ENCODE results near the gene CIRBP.

DNA sequence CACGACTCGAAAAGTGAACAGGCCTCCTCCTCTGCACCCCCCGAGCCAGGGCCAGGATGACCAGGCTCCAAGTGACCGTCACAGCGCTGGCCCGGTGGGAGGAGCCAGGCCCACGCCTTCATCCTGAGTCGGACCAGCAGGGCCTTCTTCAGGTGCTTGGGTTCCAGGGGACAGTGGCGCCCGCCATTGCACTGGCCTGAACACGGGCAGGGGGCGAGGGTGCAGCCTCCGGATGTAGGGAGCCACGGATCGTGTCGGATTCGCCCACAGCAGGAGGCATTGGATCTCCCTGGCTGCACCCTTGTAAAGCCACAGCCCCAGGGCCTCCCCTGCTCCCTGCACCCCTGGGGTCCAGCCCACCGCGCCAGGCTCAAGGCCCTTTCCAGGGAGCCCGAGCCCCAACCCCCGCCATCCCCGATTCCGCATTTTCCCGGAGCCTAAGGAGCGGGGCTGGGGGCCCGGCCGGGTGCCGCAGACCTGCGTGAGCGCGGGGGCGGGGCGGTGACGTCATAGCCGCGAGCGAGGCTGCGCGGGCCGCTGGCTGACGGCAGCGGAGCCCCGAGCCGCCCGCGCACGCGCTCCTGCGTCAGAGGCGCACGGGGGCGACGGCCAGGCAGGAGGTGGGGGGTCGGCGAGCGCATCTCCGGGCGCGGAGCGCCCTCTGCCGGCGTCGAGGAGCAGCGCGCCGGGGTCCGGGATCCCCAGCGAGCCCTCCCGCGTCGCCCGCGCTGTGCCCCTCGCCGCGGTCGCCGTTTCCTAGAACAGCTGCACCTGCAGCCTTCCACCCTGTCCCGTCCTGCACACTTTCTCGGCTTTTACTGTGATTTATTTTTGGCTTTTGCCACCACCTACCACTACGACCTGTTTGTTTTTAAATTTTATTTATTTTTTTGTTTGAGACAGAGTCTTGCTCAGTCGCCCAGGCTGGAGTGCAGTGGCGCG, 29.1 kb upstream of the CIRBP start:
- TF ChIP-seq, protein P1, sequence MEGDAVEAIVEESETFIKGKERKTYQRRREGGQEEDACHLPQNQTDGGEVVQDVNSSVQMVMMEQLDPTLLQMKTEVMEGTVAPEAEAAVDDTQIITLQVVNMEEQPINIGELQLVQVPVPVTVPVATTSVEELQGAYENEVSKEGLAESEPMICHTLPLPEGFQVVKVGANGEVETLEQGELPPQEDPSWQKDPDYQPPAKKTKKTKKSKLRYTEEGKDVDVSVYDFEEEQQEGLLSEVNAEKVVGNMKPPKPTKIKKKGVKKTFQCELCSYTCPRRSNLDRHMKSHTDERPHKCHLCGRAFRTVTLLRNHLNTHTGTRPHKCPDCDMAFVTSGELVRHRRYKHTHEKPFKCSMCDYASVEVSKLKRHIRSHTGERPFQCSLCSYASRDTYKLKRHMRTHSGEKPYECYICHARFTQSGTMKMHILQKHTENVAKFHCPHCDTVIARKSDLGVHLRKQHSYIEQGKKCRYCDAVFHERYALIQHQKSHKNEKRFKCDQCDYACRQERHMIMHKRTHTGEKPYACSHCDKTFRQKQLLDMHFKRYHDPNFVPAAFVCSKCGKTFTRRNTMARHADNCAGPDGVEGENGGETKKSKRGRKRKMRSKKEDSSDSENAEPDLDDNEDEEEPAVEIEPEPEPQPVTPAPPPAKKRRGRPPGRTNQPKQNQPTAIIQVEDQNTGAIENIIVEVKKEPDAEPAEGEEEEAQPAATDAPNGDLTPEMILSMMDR (IDR thresholded peaks at IDR 0.05): peak; percentile 94 to 99 (median 97)
- TF ChIP-seq POLR2A (IDR thresholded peaks at IDR 0.05) (no peak), EP300 (IDR thresholded peaks at IDR 0.05) (no peak)
